WTC11 (cell line): Measurements from ENCODE around the gene PDZD2. TPM values are rescaled to one million over a fixed set of nuclear protein-coding genes. Genes with fewer than 3 reads are reported as not detected.

ENCODE experiments used
- ATAC-seq: fragments of 200-7000 bp; cut with Tn5 transposase; 2 replicates; pipeline ENCODE4 v1.10.0; 2021; ENCODE audit warnings: mild to moderate bottlenecking, moderate library complexity
- CTCF ChIA-PET: fragments of 300-600 bp; sonication (Branson Sonifier 250); formaldehyde crosslinking; loops from one replicate; lab custom pipeline; 2021; ENCODE audit warnings: antibody characterized with exemption; lab: Charles Lee
- POLR2A ChIA-PET: fragments of 350-600 bp; sonication (Branson Sonifier 250); formaldehyde crosslinking; loops from one replicate; lab custom pipeline; 2021; ENCODE audit warnings: antibody characterized with exemption; lab: Charles Lee
- DNase-seq: peaks from one replicate; pipeline ENCODE4 v3.0.0; 2021; ENCODE audit warnings: low spot score
- H3K27ac Mint-ChIP-seq: 2 replicates; pipeline ENCODE4 v1.8.0; 2021; ENCODE audit warnings: mixed read lengths
- H3K27me3 Mint-ChIP-seq: 2 replicates; pipeline ENCODE4 v1.8.0; 2021; ENCODE audit warnings: low read depth, mild to moderate bottlenecking, moderate library complexity, mixed read lengths
- H3K36me3 Mint-ChIP-seq: 2 replicates; pipeline ENCODE4 v1.8.0; 2021; ENCODE audit warnings: mixed read lengths
- H3K4me1 Mint-ChIP-seq: 2 replicates; pipeline ENCODE4 v1.8.0; 2022; ENCODE audit warnings: mixed read lengths
- H3K4me3 Mint-ChIP-seq: 2 replicates; pipeline ENCODE4 v1.8.0; 2021; ENCODE audit warnings: mild to moderate bottlenecking, moderate library complexity, mixed read lengths
- H3K9me3 Mint-ChIP-seq: 2 replicates; pipeline ENCODE4 v1.8.0; 2021; ENCODE audit warnings: mixed read lengths
- E2F1 ChIP-seq: sonication (generic); formaldehyde crosslinking; IDR thresholded peaks from 2 replicates; pipeline ENCODE4 v1.8.0; 2022; ENCODE audit warnings: mild to moderate bottlenecking, missing genetic modification reagents
- GABPB1 ChIP-seq: sonication (generic); formaldehyde crosslinking; IDR thresholded peaks from 2 replicates; pipeline ENCODE4 v1.8.1; 2023; ENCODE audit warnings: mild to moderate bottlenecking, missing genetic modification reagents
- IRF1 ChIP-seq: sonication (generic); formaldehyde crosslinking; IDR thresholded peaks from 2 replicates; pipeline ENCODE4 v1.8.0; 2023; ENCODE audit warnings: missing genetic modification reagents
- IRF2 ChIP-seq: sonication (generic); formaldehyde crosslinking; IDR thresholded peaks from 2 replicates; pipeline ENCODE4 v1.8.0; 2022; ENCODE audit warnings: low read depth, missing genetic modification reagents, borderline replicate concordance
- NFYB ChIP-seq: sonication (generic); formaldehyde crosslinking; conservative IDR thresholded peaks from 2 replicates; pipeline ENCODE4 v1.8.0; 2022; ENCODE audit warnings: low read depth, missing genetic modification reagents
- NR3C1 ChIP-seq: sonication (generic); formaldehyde crosslinking; conservative IDR thresholded peaks from 2 replicates; pipeline ENCODE4 v1.8.1; 2023; ENCODE audit warnings: low read depth, mild to moderate bottlenecking, missing genetic modification reagents
- USF2 ChIP-seq: sonication (generic); formaldehyde crosslinking; IDR thresholded peaks from 2 replicates; pipeline ENCODE4 v1.8.1; 2023; ENCODE audit warnings: mild to moderate bottlenecking, missing genetic modification reagents, moderate library complexity
- ZMAT4 ChIP-seq: fragments of 250-450 bp; sonication (Bioruptor Pico); IDR thresholded peaks from 2 replicates; pipeline ENCODE4 v1.9.0; 2021; ENCODE audit warnings: mild to moderate bottlenecking
- ZNF121 ChIP-seq: sonication (generic); formaldehyde crosslinking; IDR thresholded peaks from 2 replicates; pipeline ENCODE4 v1.8.0; 2023; ENCODE audit warnings: missing genetic modification reagents
- ZNF263 ChIP-seq: sonication (generic); formaldehyde crosslinking; IDR thresholded peaks from 2 replicates; pipeline ENCODE4 v1.8.1; 2022; ENCODE audit warnings: low read depth, mild to moderate bottlenecking, moderate library complexity, missing genetic modification reagents
- ZNF317 ChIP-seq: sonication (generic); formaldehyde crosslinking; IDR thresholded peaks from 2 replicates; pipeline ENCODE4 v1.8.1; 2023; ENCODE audit warnings: low read depth, mild to moderate bottlenecking, moderate library complexity, missing genetic modification reagents, borderline replicate concordance
- ZSCAN18 ChIP-seq: fragments of 250-450 bp; sonication (Bioruptor Pico); IDR thresholded peaks from 2 replicates; pipeline ENCODE4 v2.1.2; 2022; ENCODE audit warnings: mild to moderate bottlenecking, moderate library complexity
- total RNA-seq: library from RNA; stranded (reverse); gene quantifications from 3 replicates; pipeline ENCODE4 v1.2.3, GENCODE V29; 2021

Gene PDZD2
- total RNA-seq, 1 experiment from 2014 or later = 11.4 TPM

- ATAC-seq (no peak), DNase-seq (no peak)
- Mint-ChIP-seq H3K36me3 (no peaks in the 10 kb centered on the region; the same call in 1 of the 2 replicates), H3K9me3 (peaks cover 8% of the 10 kb centered on the region; the same call in 1 of the 2 replicates), H3K27ac (no peak overlapping the region), H3K4me3 (no peak overlapping the region), H3K4me1 (peaks cover 33% of the 10 kb centered on the region), H3K27me3 (no peaks in the 10 kb centered on the region; the same call in 1 of the 2 replicates)
- CTCF ChIA-PET = interaction anchor here (0.6 to 2.0 kb wide), 2 partner anchors 45 to 97 kb away, joined by 3 to 5 read pairs; no protein-coding TSS in a partner anchor
- no peak for TF ChIP-seq GABPB1
- POLR2A ChIA-PET = interaction anchor here (0.6 kb wide), 1 partner anchor 34 kb away, joined by 3 read pairs; no protein-coding TSS in a partner anchor
These were observed 73.1 kb downstream of the PDZD2 start for GRCh38 chr5:31711935-31712592.

- peak; percentile 18; the same call in 1 of the 2 replicates for ATAC-seq
- Mint-ChIP-seq H3K27ac (no peak overlapping the region), H3K36me3 (no peaks in the 10 kb centered on the region; the same call in 1 of the 2 replicates), H3K4me1 (peaks cover 45% of the 10 kb centered on the region), H3K4me3 (no peak overlapping the region), H3K27me3 (peaks cover 2% of the 10 kb centered on the region; the same call in 1 of the 2 replicates), H3K9me3 (peaks cover 16% of the 10 kb centered on the region)
- DNase-seq = no peak
- ChIA-PET POLR2A (interaction anchor here (0.5 kb wide), 1 partner anchor 12 kb away, joined by 4 read pairs; no protein-coding TSS in a partner anchor), CTCF (interaction anchor here (1.0 kb wide), 1 partner anchor 13 kb away, joined by 3 read pairs; no protein-coding TSS in a partner anchor)
- TF ChIP-seq ZNF317 (CRISPR knock-in tag) (no peak), ZSCAN18 (CRISPR knock-in tag) (no peak)
These were observed 78.6 kb downstream of the PDZD2 start for GRCh38 chr5:31717561-31717960.

GRCh38 chr5:31720004-31720403 is 81.1 kb downstream of the PDZD2 start:
- no peak overlapping the region for H3K27ac Mint-ChIP-seq
- no peak for ATAC-seq
- H3K36me3 Mint-ChIP-seq = no peaks in the 10 kb centered on the region; the same call in 1 of the 2 replicates
- CTCF ChIA-PET = interaction anchor here (0.5 kb wide), 1 partner anchor 63 kb away, joined by 8 read pairs; no protein-coding TSS in a partner anchor
- peaks cover 13% of the 10 kb centered on the region for H3K9me3 Mint-ChIP-seq
- no peak for DNase-seq
- TF ChIP-seq NR3C1 (CRISPR knock-in tag) = no peak
- peak; percentile 39; the same call in 1 of the 2 replicates for TF ChIP-seq NFYB (CRISPR knock-in tag)
- TF ChIP-seq ZNF121 (CRISPR knock-in tag) = no peak
- peak; percentile 47; the same call in 1 of the 2 replicates for TF ChIP-seq USF2
- no peak for TF ChIP-seq E2F1
- TF ChIP-seq IRF2 (CRISPR knock-in tag) = no peak
- TF ChIP-seq IRF1 (CRISPR knock-in tag) = no peak
- TF ChIP-seq ZNF263 (CRISPR knock-in tag) = no peak
- TF ChIP-seq ZMAT4 (CRISPR knock-in tag) = no peak
- TF ChIP-seq, all 79 proteins: peak for 2
- Mint-ChIP-seq H3K4me1 (peaks cover 36% of the 10 kb centered on the region), H3K4me3 (no peak overlapping the region), H3K27me3 (peaks cover 2% of the 10 kb centered on the region; the same call in 1 of the 2 replicates)
- POLR2A ChIA-PET = no interaction called here
